Right atrium auricular region (tissue), 2 donors: Measurements from ENCODE around the gene CPO. TPM values are rescaled to one million over a fixed set of nuclear protein-coding genes. Genes with fewer than 3 reads are reported as not detected.

Experiments used
- DNase-seq: peaks from one replicate; pipeline ENCODE4 v3.0.0-alpha.2; 2019; ENCODE audit warnings: low spot score
- H3K27ac ChIP-seq, 2 donors: fragments of 200-600 bp; sonication (generic); 1 replicate in 1 of 2; 2 replicates in 1 of 2; pipeline ENCODE4 v1.5.1; 2016 to 2019
- H3K27me3 ChIP-seq, 2 donors: fragments of 200-600 bp; sonication (generic); one replicate each; pipeline versions ENCODE4 v1.5.1 to v1.6.0; 2017 to 2019
- H3K36me3 ChIP-seq: fragments of 200-600 bp; sonication (generic); one replicate; pipeline ENCODE4 v1.5.1; 2016
- H3K4me1 ChIP-seq, 2 donors: fragments of 200-600 bp; sonication (generic); one replicate each; pipeline versions ENCODE4 v1.5.1 to v1.6.0; 2017 to 2019
- H3K4me3 ChIP-seq, 2 donors: fragments of 200-600 bp; sonication (generic); 1 replicate in 1 of 2; 2 replicates in 1 of 2; pipeline ENCODE4 v1.5.1; 2017 to 2019; ENCODE audit warnings: mild to moderate bottlenecking in 1 of 2, moderate library complexity in 1 of 2
- H3K9me3 ChIP-seq, 2 donors: fragments of 200-600 bp; sonication (generic); one replicate each; pipeline ENCODE4 v1.5.1; 2019
- CTCF ChIP-seq, 2 donors: fragments of 200-600 bp; sonication (generic); IDR thresholded peaks; one replicate each; pipeline ENCODE4 v1.5.1; 2019; ENCODE audit warnings: antibody characterized with exemption in 2 of 2
- total RNA-seq, 2 donors: library from RNA; depleted of rRNA; stranded (reverse); fragments of >200 nt; gene quantifications; one replicate each; pipeline ENCODE4 v1.1.0, GENCODE V29; 2016

Gene CPO
- total RNA-seq, 2 donors from 2014 or later, result not detected

DNA sequence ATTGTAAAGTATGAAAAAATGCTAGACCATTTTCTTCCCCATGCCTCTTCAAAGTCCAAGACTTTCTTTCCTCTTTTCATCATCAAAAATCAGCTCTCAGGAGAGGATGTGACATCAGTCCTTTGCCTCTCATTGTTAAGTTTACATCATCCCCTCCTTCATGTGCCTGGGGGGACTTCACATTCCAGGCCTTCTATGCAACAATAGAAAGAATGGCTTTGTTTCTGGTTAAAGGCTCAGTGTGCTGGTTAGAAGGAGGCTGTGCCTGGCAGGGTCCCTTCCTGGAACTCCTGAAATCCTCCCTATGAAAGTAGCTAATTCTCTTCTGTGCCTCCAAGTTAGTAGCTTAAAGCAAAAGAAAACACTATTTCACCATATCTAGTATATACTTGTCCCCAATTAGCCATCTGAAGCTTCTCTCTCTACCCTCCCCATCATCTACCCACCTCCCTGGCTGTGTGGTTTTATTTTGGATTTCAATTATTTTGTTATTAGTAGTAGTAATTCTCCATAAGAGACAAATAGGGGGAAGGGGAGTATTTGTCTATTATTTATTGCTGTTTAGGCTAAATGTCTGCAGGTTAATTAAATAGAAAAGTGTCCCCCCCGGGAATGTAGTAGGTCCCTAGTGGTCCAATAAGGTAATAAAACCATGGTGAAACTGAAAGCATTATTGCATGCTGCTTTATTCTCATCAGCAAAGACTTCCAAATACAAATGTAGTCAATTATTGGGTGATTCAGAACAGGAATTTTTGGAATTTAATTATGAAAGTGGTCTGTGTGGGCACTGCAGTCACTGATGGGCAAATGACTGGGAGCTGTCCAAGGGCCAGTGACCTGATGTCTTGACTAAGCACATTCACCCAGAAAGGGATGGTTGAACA, 69.0 kb downstream of the CPO start:
- no peak overlapping the region for H3K4me3 ChIP-seq
- no peak for TF ChIP-seq CTCF (IDR thresholded peaks at IDR 0.05)
- H3K9me3 ChIP-seq, result no peaks in the 10 kb centered on the region
- no peaks in the 10 kb centered on the region for H3K36me3 ChIP-seq
- no peaks in the 10 kb centered on the region for H3K27me3 ChIP-seq
- H3K4me1 ChIP-seq, result no peaks in the 10 kb centered on the region
- H3K27ac ChIP-seq, result no peak overlapping the region
- no peak for DNase-seq

DNA sequence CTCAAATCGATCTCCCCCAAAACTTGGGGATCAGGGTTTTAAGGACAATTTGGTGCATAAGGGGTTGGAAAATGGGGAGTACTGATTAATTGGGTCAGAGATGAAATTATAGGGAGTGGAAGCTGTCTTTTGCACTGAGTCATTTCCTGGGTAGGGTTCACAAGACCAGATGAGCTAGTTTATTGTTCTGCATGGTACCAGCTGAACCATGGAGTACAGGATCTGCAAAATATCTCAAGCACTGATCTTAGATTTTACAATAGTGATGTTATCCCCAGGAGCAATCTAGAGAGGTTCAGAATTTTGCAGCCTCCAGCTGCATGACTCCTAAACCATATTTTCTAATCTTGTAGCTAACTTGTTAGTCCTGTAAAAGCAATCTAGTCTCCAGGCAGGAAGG, 73.1 kb downstream of the CPO start:
- Histone ChIP-seq H3K27ac (no peak overlapping the region), H3K9me3 (no peaks in the 10 kb centered on the region), H3K36me3 (no peaks in the 10 kb centered on the region), H3K4me3 (no peak overlapping the region), H3K27me3 (no peaks in the 10 kb centered on the region), H3K4me1 (no peaks in the 10 kb centered on the region)
- DNase-seq, result no peak
- TF ChIP-seq CTCF (IDR thresholded peaks at IDR 0.05), result no peak

DNA sequence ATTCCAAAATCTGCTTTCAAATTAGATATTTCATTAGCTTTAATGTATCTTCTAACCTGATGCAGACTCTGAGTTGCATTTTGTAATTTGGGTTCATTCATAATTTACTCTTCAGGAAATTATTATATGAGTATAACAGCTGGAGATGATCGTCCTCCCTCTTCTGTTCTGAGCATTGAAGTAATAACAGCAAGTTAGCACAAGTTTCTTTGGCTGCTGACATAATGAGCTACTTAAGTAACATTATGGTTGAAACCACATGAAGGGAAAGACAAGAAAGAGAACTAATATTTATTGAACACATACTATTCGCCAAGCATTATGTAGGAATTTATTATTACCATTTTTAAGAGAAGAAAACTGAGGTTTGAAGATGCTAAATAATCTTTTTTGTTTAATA, 75.1 kb downstream of the CPO start:
- Histone ChIP-seq H3K27me3 (no peaks in the 10 kb centered on the region), H3K4me1 (no peaks in the 10 kb centered on the region), H3K36me3 (no peaks in the 10 kb centered on the region), H3K27ac (no peak overlapping the region), H3K4me3 (no peak overlapping the region), H3K9me3 (no peaks in the 10 kb centered on the region)
- no peak for DNase-seq
- no peak for TF ChIP-seq CTCF (IDR thresholded peaks at IDR 0.05)

GRCh38 chr2:207015901-207016300, 76.6 kb downstream of the CPO start:
- no peak for DNase-seq
- Histone ChIP-seq H3K36me3 (no peaks in the 10 kb centered on the region), H3K27ac (no peak overlapping the region), H3K9me3 (no peaks in the 10 kb centered on the region), H3K27me3 (no peaks in the 10 kb centered on the region), H3K4me1 (no peaks in the 10 kb centered on the region), H3K4me3 (no peak overlapping the region)
- no peak for TF ChIP-seq CTCF (IDR thresholded peaks at IDR 0.05)

Other genes starting within 250 kb of the CPO start
- not detected for gene DYTN, start 221.1 kb upstream of the CPO start, total RNA-seq
- 1 to 10 TPM in 1 of 2 donors, under 1 TPM in 1; 0.33 to 1.1 TPM for gene MDH1B, start 174.2 kb upstream of the CPO start, total RNA-seq
- 10 to 100 TPM; 22.2 to 45.5 TPM for gene FASTKD2, start 173.9 kb upstream of the CPO start, total RNA-seq
- 10 to 100 TPM; 13.5 to 29.9 TPM for gene KLF7, start 226.4 kb downstream of the CPO start, total RNA-seq